Measurements from ENCODE around the gene ZNF100.
"Not testable (repeated sequence)": the region's sequence is repeated elsewhere in the genome, so short reads cannot be mapped to it uniquely, and the experiment has no call there.

Gene ZNF100

GRCh38 chr19:21767065-21767800 is at the start of gene ZNF100:
Gene ZNF100, minus strand, starts transcription at chr19:21767579. Its CDS starts 150 bp downstream, at chr19:21767429.
- DNase-seq: peak; percentile 90

- no peak for DNase-seq
These were observed 45.1 kb upstream of the ZNF100 start for GRCh38 chr19:21812448-21812847.

- not testable (repeated sequence) for DNase-seq
These were observed 41.1 kb upstream of the ZNF100 start for GRCh38 chr19:21808400-21809000.

GRCh38 chr19:21789466-21790085 is 22.2 kb upstream of the ZNF100 start:
- DNase-seq: no peak

- DNase-seq: no peak
These were observed 19.6 kb upstream of the ZNF100 start for GRCh38 chr19:21786936-21787335.

GRCh38 chr19:21775792-21776191 is 8.4 kb upstream of the ZNF100 start:
- not testable (repeated sequence) for DNase-seq

- DNase-seq: not testable (repeated sequence)
These were observed 694 bp downstream of the ZNF100 start for GRCh38 chr19:21766705-21767064.

GRCh38 chr19:21765151-21765550 is 2.2 kb downstream of the ZNF100 start:
- DNase-seq: peak; percentile 13

GRCh38 chr19:21761547-21761946 is 5.8 kb downstream of the ZNF100 start:
- not testable (repeated sequence) for DNase-seq

GRCh38 chr19:21758296-21758695 is 9.1 kb downstream of the ZNF100 start:
- no peak for DNase-seq

- DNase-seq: not testable (repeated sequence)
These were observed 11.8 kb downstream of the ZNF100 start for GRCh38 chr19:21755555-21755954.

- DNase-seq: no peak
These were observed 16.0 kb downstream of the ZNF100 start for GRCh38 chr19:21751384-21751783.

GRCh38 chr19:21750586-21751128 is 16.7 kb downstream of the ZNF100 start:
- DNase-seq: no peak

GRCh38 chr19:21749090-21749489 is 18.3 kb downstream of the ZNF100 start:
- DNase-seq: no peak

- DNase-seq: no peak
These were observed 19.3 kb downstream of the ZNF100 start for GRCh38 chr19:21748088-21748487.

GRCh38 chr19:21740559-21740958 is 26.8 kb downstream of the ZNF100 start:
- no peak for DNase-seq

GRCh38 chr19:21726942-21727747 is 40.2 kb downstream of the ZNF100 start:
- DNase-seq: not testable (repeated sequence)

GRCh38 chr19:21713761-21714160 is 53.6 kb downstream of the ZNF100 start:
- no peak for DNase-seq

GRCh38 chr19:21709464-21709863 is 57.9 kb downstream of the ZNF100 start:
- no peak for DNase-seq

- DNase-seq: not testable (repeated sequence)
These were observed 59.5 kb downstream of the ZNF100 start for GRCh38 chr19:21707878-21708277.

- DNase-seq: no peak
These were observed 60.3 kb downstream of the ZNF100 start for GRCh38 chr19:21707065-21707464.

- DNase-seq: no peak
These were observed 62.0 kb downstream of the ZNF100 start for GRCh38 chr19:21705393-21705792.

- DNase-seq: no peak
These were observed 63.1 kb downstream of the ZNF100 start for GRCh38 chr19:21704320-21704719.

Data from NCI-H2171 treated with DMSO at 0.1 percent for 48 hours (cell line).